Heart right ventricle (tissue), 16 donors: ENCODE measurements around the gene C20orf202. TPM values are rescaled to one million over a fixed set of nuclear protein-coding genes. Genes with fewer than 3 reads are reported as not detected.
A peak's percentile ranks its signal among the peaks of the same experiment; 100 is the strongest.

Experiments used
- ATAC-seq, 8 donors: fragments of 200-7000 bp; cut with Tn5 transposase; one replicate each; pipeline ENCODE4 v1.9.1; 2020; ENCODE audit warnings: mild to moderate bottlenecking in 8 of 8, moderate library complexity in 8 of 8, moderate number of reproducible peaks in 1 of 8
- DNase-seq, 2 donors: peaks; one replicate each; pipeline ENCODE4 v3.0.0-alpha.2; 2020
- H3K27ac ChIP-seq, 10 donors: fragments of 200-600 bp; sonication (generic) in 2 of 10; one replicate each; pipeline versions ENCODE4 v1.5.0 to v1.8.0; 2020 to 2022; ENCODE audit warnings: mild to moderate bottlenecking in 3 of 10
- H3K27me3 ChIP-seq, 7 donors: fragments of 200-600 bp; one replicate each; pipeline ENCODE4 v1.8.0; 2021 to 2022; ENCODE audit warnings: mild to moderate bottlenecking in 2 of 7
- H3K36me3 ChIP-seq, 9 donors: fragments of 200-600 bp; sonication (generic) in 1 of 9; one replicate each; pipeline versions ENCODE4 v1.5.0 to v1.8.0; 2020 to 2022; ENCODE audit warnings: mild to moderate bottlenecking in 2 of 9
- H3K4me1 ChIP-seq, 9 donors: fragments of 200-600 bp; sonication (generic) in 1 of 9; one replicate each; pipeline versions ENCODE4 v1.5.0 to v1.8.0; 2020 to 2022; ENCODE audit warnings: mild to moderate bottlenecking in 4 of 9
- H3K4me3 ChIP-seq, 10 donors: fragments of 200-600 bp; sonication (generic) in 2 of 10; one replicate each; pipeline versions ENCODE4 v1.5.0 to v1.8.0; 2020 to 2022; ENCODE audit warnings: mild to moderate bottlenecking in 7 of 10, moderate library complexity in 2 of 10
- H3K9me3 ChIP-seq, 11 donors: fragments of 200-600 bp in 10 of 11; sonication (generic) in 2 of 11; one replicate each; pipeline versions ENCODE4 v1.5.0 to v1.8.0; 2013 to 2022; ENCODE audit warnings: mild to moderate bottlenecking in 2 of 11, control low read depth in 1 of 11, moderate library complexity in 1 of 11
- CTCF ChIP-seq, 9 donors: fragments of 200-600 bp; sonication (generic) in 2 of 9; IDR thresholded peaks; one replicate each; pipeline versions ENCODE4 v1.5.0 to v1.8.0; 2021 to 2022; ENCODE audit warnings: antibody characterized with exemption in 9 of 9, mild to moderate bottlenecking in 5 of 9, moderate library complexity in 1 of 9
- WGBS, 2 donors: extraction: QIAGEN DNeasy Blood & Tissue Kit; methylation state at CpG; one replicate each; pipeline ENCODE4 v1.1.7; 2013; ENCODE audit warnings: inconsistent platforms in 1 of 2; 5-methylcytosine and 5-hydroxymethylcytosine counted together
- intact Hi-C, 10 donors: fragments of 100-400 bp; cut with DNase I; formaldehyde crosslinking; loops; one replicate each; pipeline versions ENCODE4 v1.11.1 to v1.14.2; 2022
- long read RNA-seq, 3 donors: library from polyadenylated mRNA; unstranded; transcript quantifications; one replicate each; pipeline ENCODE4 v2.0.0, GENCODE V29; 2020 to 2021
- polyA plus RNA-seq, 2 donors: library from polyadenylated mRNA; stranded (reverse); fragments of 200-250 nt; gene quantifications; one replicate each; pipeline ENCODE4 v1.2.3, GENCODE V29; 2013
- total RNA-seq, 10 donors: library from RNA; stranded (reverse); fragmentation: NEBNext Ultra II Directional in 3 of 10; extraction: Animal tissue kit (Norgen Biotek cat#: 25700) in 3 of 10; gene quantifications; one replicate each; pipeline versions ENCODE4 v1.2.1 to v1.2.4, GENCODE V29; 2021 to 2023
- donor health status: Arrhythmogenic right ventricular cardiomyopathy.
- donor health status: ischemic (EF 13 %, LVEDD 7.1; RV severe dilation, severe dysfunction).
- donor health status: healthy with polysubstance abuse.
- donor health status: DM: no; HTN: yes; CAD: no.
- donor health status: DM: no; HTN: no; CAD: no.
- donor health status: ischemic (EF 25% LVEDD 6.9; RV normal size, moderate dysfunction).
- donor health status: ischemic (EF 25% LVEDD 5.7; RV mildly dilated, moderate dysfunction).
- donor health status: healthy.
- donor health status: DM: yes; HTN: yes; CAD: no.
- donor health status: Ischemic cardiomyopathy.
- donor health status: ischemic (EF 35%, LVEDD 5.7; RV mildly dilated, moderate dysfunction).
- donor health status: nonischemic (EF 11% LVEDD 7.7; RV severe dilation, severe dysfunction).
- donor health status: DM: yes; HTN: yes; CAD: no.
- donor health status: PGD.
- donor health status: ischemic (EF 29% LVEDD 5.4; RV normal size, mild dysfunction).
- donor health status: nonischemic (EF 23%, LVEDD 6.1; RV moderate dilation, normal function).

C20orf202 gene
- under 1 TPM in 6 of 10 donors, not detected in 4; 0.18 to 0.90 (median 0.38) TPM for total RNA-seq
- under 1 TPM; 0.23 to 0.80 TPM for polyA plus RNA-seq
- long read RNA-seq, donor 1: 0 reads
- long read RNA-seq, donor 2: 0 reads
- long read RNA-seq, donor 3: 0 reads

- Histone ChIP-seq H3K9me3 (no peaks in the 10 kb centered on the region), H3K4me3 (no peak within 1 kb of the TSS), H3K27ac (peak within 1 kb of the TSS in 7 of 10 donors; percentile 16 to 71 (median 39)), H3K4me1 (peaks cover 0 to 34% (median 0%) of the 10 kb centered on the region in 9 donors), H3K27me3 (peaks cover 0 to 2% (median 0%) of the 10 kb centered on the region in 7 donors), H3K36me3 (no peaks in the 10 kb centered on the region)
- intact Hi-C loops: no loop called here
- no peak for DNase-seq
- ATAC-seq: peak in 1 of 8 donors; percentile 7
- 65 to 74% methylated on average over 5 of the region's 5 CpGs for WGBS, 2 donors
- TF ChIP-seq CTCF (IDR thresholded peaks at IDR 0.05): no peak
Observed at GRCh38 chr20:1202762-1203504, at the start of gene C20orf202. Gene C20orf202, plus strand, starts transcription at chr20:1203454. Its CDS starts 132 bp downstream, at chr20:1203586.

- Histone ChIP-seq H3K9me3 (peaks cover 0 to 13% (median 0%) of the 10 kb centered on the region in 11 donors), H3K36me3 (peaks cover 0 to 87% (median 16%) of the 10 kb centered on the region in 9 donors), H3K4me1 (peaks cover 0 to 7% (median 0%) of the 10 kb centered on the region in 9 donors), H3K27ac (no peak overlapping the region), H3K27me3 (no peaks in the 10 kb centered on the region), H3K4me3 (no peak overlapping the region)
- intact Hi-C loops: no loop called here
- DNase-seq: no peak
- no peak for ATAC-seq
- no peak for TF ChIP-seq CTCF (IDR thresholded peaks at IDR 0.05)
Observed at GRCh38 chr20:1154226-1154625, 49.0 kb upstream of the C20orf202 start.

- peak in 4 of 8 donors; percentile 53 to 91 (median 74) for ATAC-seq
- DNase-seq: no peak
- intact Hi-C loops: no loop called here
- H3K9me3 ChIP-seq: peaks cover 0 to 13% (median 0%) of the 10 kb centered on the region in 11 donors
- peaks cover 0 to 7% (median 0%) of the 10 kb centered on the region in 9 donors for H3K4me1 ChIP-seq
- H3K27me3 ChIP-seq: no peaks in the 10 kb centered on the region
- H3K36me3 ChIP-seq: peaks cover 0 to 88% (median 12%) of the 10 kb centered on the region in 9 donors
- no peak overlapping the region for H3K4me3 ChIP-seq
- 62 to 69% methylated on average over 1 of the region's 1 CpG for WGBS, 2 donors
- no peak for TF ChIP-seq CTCF (IDR thresholded peaks at IDR 0.05)
- H3K27ac ChIP-seq: no peak overlapping the region
Observed at GRCh38 chr20:1154691-1155090, 48.6 kb upstream of the C20orf202 start.

GRCh38 chr20:1155342-1155741 is 47.9 kb upstream of the C20orf202 start:
- intact Hi-C loops: no loop called here
- no peak for TF ChIP-seq CTCF (IDR thresholded peaks at IDR 0.05)
- Histone ChIP-seq H3K27me3 (no peaks in the 10 kb centered on the region), H3K36me3 (peaks cover 0 to 89% (median 13%) of the 10 kb centered on the region in 9 donors), H3K9me3 (peaks cover 0 to 13% (median 0%) of the 10 kb centered on the region in 11 donors), H3K4me3 (no peak overlapping the region), H3K4me1 (peaks cover 0 to 7% (median 0%) of the 10 kb centered on the region in 9 donors), H3K27ac (no peak overlapping the region)
- 98% methylated on average over 3 of the region's 3 CpGs for WGBS, 2 donors
- ATAC-seq: no peak
- DNase-seq: no peak
